Smooth muscle cell (in vitro differentiated cells): ENCODE measurements around the gene CCDC92. TPM values are rescaled to one million over a fixed set of nuclear protein-coding genes. Genes with fewer than 3 reads are reported as not detected.

ENCODE experiments used
- DNase-seq: peaks from one replicate; lab custom pipeline; 2025; ENCODE audit not compliant: unreplicated experiment; lab: John Stamatoyannopoulos, UW
- H2AFZ ChIP-seq: fragments of 200-600 bp; sonication (generic); 2 replicates; pipeline ENCODE4 v1.6.0; 2016; ENCODE audit warnings: antibody characterized with exemption, low read depth, mild to moderate bottlenecking
- H3F3A ChIP-seq: fragments of 200-600 bp; sonication (generic); 2 replicates; pipeline ENCODE4 v1.6.0; 2017; ENCODE audit warnings: antibody characterized with exemption, low read depth
- H3K27ac ChIP-seq: fragments of 200-600 bp; sonication (generic); 2 replicates; pipeline ENCODE4 v1.5.1; 2016; ENCODE audit warnings: low read depth, mild to moderate bottlenecking
- H3K27me3 ChIP-seq: fragments of 200-600 bp; sonication (generic); 2 replicates; pipeline ENCODE4 v1.6.1; 2016; ENCODE audit warnings: low read depth, mild to moderate bottlenecking
- H3K36me3 ChIP-seq: fragments of 200-600 bp; sonication (generic); 2 replicates; pipeline ENCODE4 v1.5.1; 2016; ENCODE audit warnings: low read depth
- H3K4me1 ChIP-seq: fragments of 200-600 bp; sonication (generic); 2 replicates; pipeline ENCODE4 v1.5.1; 2016; ENCODE audit warnings: low read depth
- H3K4me2 ChIP-seq: fragments of 200-600 bp; sonication (generic); 2 replicates; pipeline ENCODE4 v1.6.0; 2016; ENCODE audit warnings: mild to moderate bottlenecking
- H3K4me3 ChIP-seq: fragments of 200-600 bp; sonication (generic); 2 replicates; pipeline ENCODE4 v1.5.1; 2016; ENCODE audit warnings: mild to moderate bottlenecking
- H3K79me2 ChIP-seq: fragments of 200-600 bp; sonication (generic); 2 replicates; pipeline ENCODE4 v1.6.0; 2016; ENCODE audit warnings: low read depth, mild to moderate bottlenecking
- H3K9ac ChIP-seq: fragments of 200-600 bp; sonication (generic); 2 replicates; pipeline ENCODE4 v1.6.0; 2016; ENCODE audit warnings: low read depth
- H3K9me3 ChIP-seq: fragments of 200-600 bp; sonication (generic); replicated peaks from 2 replicates; pipeline ENCODE4 v1.5.1; 2016; ENCODE audit warnings: low read depth
- H4K20me1 ChIP-seq: fragments of 200-600 bp; sonication (generic); 2 replicates; pipeline ENCODE4 v1.6.0; 2016; ENCODE audit warnings: low read depth
- CTCF ChIP-seq: fragments of 200-600 bp; sonication (generic); IDR thresholded peaks from 2 replicates; pipeline ENCODE4 v1.5.1; 2017; ENCODE audit warnings: borderline replicate concordance, mild to moderate bottlenecking, antibody characterized with exemption; ENCODE audit not compliant: insufficient read depth, poor library complexity, severe bottlenecking
- WGBS: methylation state at CpG from one replicate; pipeline ENCODE4 v1.1.7; 2016; ENCODE audit warnings: low lambda C conversion rate; 5-methylcytosine and 5-hydroxymethylcytosine counted together
- polyA plus RNA-seq: library from polyadenylated mRNA; unstranded; fragments of >200 nt; fragmentation: Nextera tagmentation; extraction: Ambion mirVana; gene quantifications from 2 replicates; pipeline ENCODE4 v1.2.1, GENCODE V29; 2016
- total RNA-seq: library from RNA; depleted of rRNA; stranded (reverse); fragments of >200 nt; gene quantifications from 2 replicates; pipeline ENCODE4 v1.2.3, GENCODE V29; 2014

Gene CCDC92
- total and polyA plus RNA-seq, 2 experiments from 2014 or later = 17.4 to 68.2 TPM

GRCh38 chr12:123898673-123899072, 74.0 kb downstream of the CCDC92 start:
- WGBS = 83% methylated on average over 18 of the region's 18 CpGs

GRCh38 chr12:123897221-123897620, 75.4 kb downstream of the CCDC92 start:
- no peak overlapping the region for H3K4me3 ChIP-seq
- H3K4me2 ChIP-seq = no peak overlapping the region
- no peaks in the 10 kb centered on the region for H3K4me1 ChIP-seq
- 55% methylated on average over 5 of the region's 5 CpGs for WGBS
- no peak overlapping the region for H2AFZ ChIP-seq
- no peaks in the 10 kb centered on the region for H4K20me1 ChIP-seq
- no peaks in the 10 kb centered on the region for H3K27me3 ChIP-seq
- TF ChIP-seq CTCF = no peak
- no peaks in the 10 kb centered on the region for H3K79me2 ChIP-seq
- no peaks in the 10 kb centered on the region for H3K36me3 ChIP-seq
- no peaks in the 10 kb centered on the region for H3K9me3 ChIP-seq
- H3K9ac ChIP-seq = no peak overlapping the region
- H3K27ac ChIP-seq = no peak overlapping the region
- no peak for DNase-seq
- no peaks in the 10 kb centered on the region for H3F3A ChIP-seq

More at GRCh38 chr12:123898673-123899072, 74.0 kb downstream of the CCDC92 start:
- no peaks in the 10 kb centered on the region for H4K20me1 ChIP-seq
- no peaks in the 10 kb centered on the region for H3K9me3 ChIP-seq
- H3K4me3 ChIP-seq = no peak overlapping the region
- H3K79me2 ChIP-seq = no peaks in the 10 kb centered on the region
- H3F3A ChIP-seq = no peaks in the 10 kb centered on the region
- DNase-seq = no peak
- H3K4me1 ChIP-seq = no peaks in the 10 kb centered on the region
- no peaks in the 10 kb centered on the region for H3K36me3 ChIP-seq
- no peak overlapping the region for H3K9ac ChIP-seq
- H3K27ac ChIP-seq = no peak overlapping the region
- H3K4me2 ChIP-seq = no peak overlapping the region
- H2AFZ ChIP-seq = no peak overlapping the region
- TF ChIP-seq CTCF = no peak
- H3K27me3 ChIP-seq = no peaks in the 10 kb centered on the region

GRCh38 chr12:123896767-123897166, 75.9 kb downstream of the CCDC92 start:
- 72% methylated on average over 8 of the region's 8 CpGs for WGBS
- no peak overlapping the region for H2AFZ ChIP-seq
- no peak overlapping the region for H3K4me2 ChIP-seq
- H3K36me3 ChIP-seq = no peaks in the 10 kb centered on the region
- H3K79me2 ChIP-seq = no peaks in the 10 kb centered on the region
- H3K9me3 ChIP-seq = no peaks in the 10 kb centered on the region
- no peak for DNase-seq
- no peaks in the 10 kb centered on the region for H3K27me3 ChIP-seq
- no peak overlapping the region for H3K27ac ChIP-seq
- no peak overlapping the region for H3K4me3 ChIP-seq
- H3F3A ChIP-seq = no peaks in the 10 kb centered on the region
- no peaks in the 10 kb centered on the region for H4K20me1 ChIP-seq
- no peak for TF ChIP-seq CTCF
- no peaks in the 10 kb centered on the region for H3K4me1 ChIP-seq
- no peak overlapping the region for H3K9ac ChIP-seq

- Histone ChIP-seq H3K27ac (no peak overlapping the region), H3K36me3 (no peaks in the 10 kb centered on the region), H3K9ac (no peak overlapping the region), H3K4me1 (no peaks in the 10 kb centered on the region), H3K4me3 (no peak overlapping the region), H4K20me1 (no peaks in the 10 kb centered on the region), H3K79me2 (no peaks in the 10 kb centered on the region), H3F3A (no peaks in the 10 kb centered on the region), H3K9me3 (no peaks in the 10 kb centered on the region), H3K27me3 (no peaks in the 10 kb centered on the region), H2AFZ (no peak overlapping the region), H3K4me2 (no peak overlapping the region)
- WGBS = 93% methylated on average over 8 of the region's 8 CpGs
- no peak for DNase-seq
- no peak for TF ChIP-seq CTCF
Measured at GRCh38 chr12:123895451-123895850, 77.2 kb downstream of the CCDC92 start.
